GM21381 (cell line): Measurements from ENCODE around the gene CYB5R3.
"Not testable (repeated sequence)": the region's sequence is repeated elsewhere in the genome, so short reads cannot be mapped to it uniquely, and the experiment has no call there.

ENCODE experiments used
- ATAC-seq: cut with Tn5 transposase; IDR thresholded peaks from one replicate; pipeline ENCODE4 v1.9.1; 2021; ENCODE audit warnings: mild to moderate bottlenecking, moderate library complexity; ENCODE audit not compliant: unreplicated experiment

The CYB5R3 gene

GRCh38 chr22:42679691-42680090 lies 30.5 kb upstream of the CYB5R3 start:
- no peak for ATAC-seq

- ATAC-seq: no peak
These were observed 29.7 kb upstream of the CYB5R3 start for GRCh38 chr22:42678894-42679293.

GRCh38 chr22:42677936-42678335 lies 28.7 kb upstream of the CYB5R3 start:
- not testable (repeated sequence) for ATAC-seq

- no peak for ATAC-seq
These were observed 26.9 kb upstream of the CYB5R3 start for GRCh38 chr22:42676059-42676607.

GRCh38 chr22:42673898-42674401 lies 24.8 kb upstream of the CYB5R3 start:
- no peak for ATAC-seq

GRCh38 chr22:42673071-42673470 lies 23.9 kb upstream of the CYB5R3 start:
- not testable (repeated sequence) for ATAC-seq

GRCh38 chr22:42670921-42671709 lies 21.9 kb upstream of the CYB5R3 start:
- ATAC-seq: no peak

- ATAC-seq: no peak
These were observed 20.9 kb upstream of the CYB5R3 start for GRCh38 chr22:42670046-42670445.

- not testable (repeated sequence) for ATAC-seq
These were observed 17.2 kb upstream of the CYB5R3 start for GRCh38 chr22:42666393-42666792.

GRCh38 chr22:42664976-42665831 lies 16.0 kb upstream of the CYB5R3 start:
- peak; percentile 33 for ATAC-seq

GRCh38 chr22:42661985-42662831 lies 13.0 kb upstream of the CYB5R3 start:
- peak; percentile 46 for ATAC-seq

- ATAC-seq: no peak
These were observed 7.4 kb upstream of the CYB5R3 start for GRCh38 chr22:42656578-42656977.

- ATAC-seq: no peak
These were observed 6.5 kb upstream of the CYB5R3 start for GRCh38 chr22:42655693-42656092.

- ATAC-seq: no peak
These were observed 5.4 kb upstream of the CYB5R3 start for GRCh38 chr22:42654436-42655073.

- ATAC-seq: no peak
These were observed 4.8 kb upstream of the CYB5R3 start for GRCh38 chr22:42653999-42654398.

- ATAC-seq: no peak
These were observed 1.9 kb upstream of the CYB5R3 start for GRCh38 chr22:42651134-42651533.

- ATAC-seq: peak; percentile 40
These were observed 585 bp downstream of the CYB5R3 start for GRCh38 chr22:42648368-42649245.

- no peak for ATAC-seq
These were observed 1.2 kb downstream of the CYB5R3 start for GRCh38 chr22:42648017-42648367.
